Measurements from ENCODE around the gene CDCA4. TPM values are rescaled to one million over a fixed set of nuclear protein-coding genes. Genes with fewer than 3 reads are reported as not detected.

The CDCA4 gene
- total RNA-seq, 4 donors from 2014 or later: 5.3 to 8.0 (median 6.4) TPM

DNA sequence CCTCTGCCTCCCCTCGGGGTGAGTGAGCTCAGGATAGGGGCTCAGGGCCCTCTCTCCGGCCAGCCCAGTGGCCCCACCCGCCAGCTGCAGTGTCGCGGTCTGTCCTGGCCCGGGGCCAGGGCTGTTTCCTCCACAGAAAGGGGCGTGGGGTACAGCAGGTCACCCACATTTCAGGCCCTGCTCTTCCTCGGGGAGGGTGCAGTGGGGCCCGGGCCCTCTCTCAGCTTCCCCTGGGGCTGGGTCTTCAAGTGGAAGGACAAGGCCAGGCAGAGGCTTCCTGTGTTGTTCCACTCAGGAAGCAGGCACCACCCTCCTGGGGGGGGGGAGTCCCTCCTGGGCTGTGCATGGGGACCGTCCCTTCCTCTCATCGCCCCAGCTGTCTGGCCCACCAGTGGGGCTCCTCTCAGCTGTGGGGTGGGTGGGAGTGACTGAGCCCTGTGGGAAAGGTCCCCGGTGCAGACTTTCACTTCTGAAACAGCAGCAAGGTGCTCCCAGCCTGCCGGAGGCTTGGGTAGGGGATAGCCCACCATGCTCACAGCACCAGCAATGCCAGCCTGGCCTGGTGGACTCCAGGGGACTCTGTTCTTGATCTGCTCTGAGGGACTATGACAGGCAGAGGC, 40.7 kb upstream of the CDCA4 start:
- ATAC-seq (ENCODE audit: low FRiP score): no peak
- no peak for DNase-seq (ENCODE audit: low spot score)
- TF ChIP-seq CTCF (IDR thresholded peaks at IDR 0.05): no peak

DNA sequence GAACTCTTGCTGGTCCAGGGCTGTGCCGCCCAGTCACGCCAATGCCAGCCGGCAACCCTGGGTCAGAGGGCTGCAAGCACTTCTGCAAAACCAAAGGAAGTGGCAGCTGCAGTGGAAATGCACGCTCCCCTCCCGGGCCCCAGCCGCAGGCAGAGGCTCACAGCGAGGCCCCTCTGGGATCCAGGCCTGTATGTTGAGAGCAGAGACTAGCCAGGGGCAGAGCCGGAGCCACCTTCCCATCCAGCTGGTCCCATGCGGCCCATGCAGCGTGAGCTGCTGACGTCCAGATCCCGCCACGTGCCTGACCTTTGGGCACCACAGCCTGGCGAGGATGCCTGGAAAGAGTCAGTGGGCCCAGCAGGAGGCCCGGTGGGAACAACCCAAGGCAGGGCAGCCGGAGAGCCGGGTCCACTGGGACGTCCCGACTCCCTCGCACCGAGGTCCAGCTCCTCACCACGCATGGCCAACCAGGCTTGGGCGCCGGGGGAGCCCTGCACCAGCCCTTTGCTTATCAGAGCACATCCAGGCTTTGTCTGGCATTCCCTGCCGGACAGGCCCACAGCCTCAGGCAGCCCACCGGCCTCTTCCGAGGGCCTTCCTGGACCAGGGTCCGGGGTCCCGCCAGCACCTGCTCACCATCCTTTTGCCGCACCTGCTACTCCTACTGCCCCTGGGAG, 40.0 kb upstream of the CDCA4 start:
- no peak for ATAC-seq (ENCODE audit: low FRiP score)
- no peak for TF ChIP-seq CTCF (IDR thresholded peaks at IDR 0.05)
- no peak for DNase-seq (ENCODE audit: low spot score)

- no peak for TF ChIP-seq CTCF (IDR thresholded peaks at IDR 0.05)
- DNase-seq (ENCODE audit: low spot score) (no peak), ATAC-seq (ENCODE audit: low FRiP score) (no peak)
Observed at GRCh38 chr14:105059925-105060565, 39.2 kb upstream of the CDCA4 start.

- ATAC-seq (ENCODE audit: low FRiP score) (peak; percentile 57), DNase-seq (ENCODE audit: low spot score) (no peak)
- TF ChIP-seq CTCF (IDR thresholded peaks at IDR 0.05): no peak
Observed at GRCh38 chr14:105059035-105059924, 38.4 kb upstream of the CDCA4 start.

- TF ChIP-seq CTCF (IDR thresholded peaks at IDR 0.05): no peak
- ATAC-seq (ENCODE audit: low FRiP score) (no peak), DNase-seq (ENCODE audit: low spot score) (no peak)
Observed at GRCh38 chr14:105058521-105059034, 37.7 kb upstream of the CDCA4 start.

GRCh38 chr14:105056303-105056831, 35.5 kb upstream of the CDCA4 start:
- ATAC-seq (ENCODE audit: low FRiP score) (no peak), DNase-seq (ENCODE audit: low spot score) (no peak)
- TF ChIP-seq CTCF (IDR thresholded peaks at IDR 0.05): no peak

All from omental fat pad (tissue), 4 donors.